NCI-H1436 treated with DMSO at 0.1 percent for 48 hours (cell line): ENCODE measurements around the gene PROSER2.
"Not testable (repeated sequence)": the region's sequence is repeated elsewhere in the genome, so short reads cannot be mapped to it uniquely, and the experiment has no call there.

ENCODE experiments used
- DNase-seq: peaks from one replicate; lab custom pipeline; 2025; lab: John Stamatoyannopoulos, UW

The PROSER2 gene

GRCh38 chr10:11885437-11886137, 62.4 kb downstream of the PROSER2 start:
- no peak for DNase-seq

DNA sequence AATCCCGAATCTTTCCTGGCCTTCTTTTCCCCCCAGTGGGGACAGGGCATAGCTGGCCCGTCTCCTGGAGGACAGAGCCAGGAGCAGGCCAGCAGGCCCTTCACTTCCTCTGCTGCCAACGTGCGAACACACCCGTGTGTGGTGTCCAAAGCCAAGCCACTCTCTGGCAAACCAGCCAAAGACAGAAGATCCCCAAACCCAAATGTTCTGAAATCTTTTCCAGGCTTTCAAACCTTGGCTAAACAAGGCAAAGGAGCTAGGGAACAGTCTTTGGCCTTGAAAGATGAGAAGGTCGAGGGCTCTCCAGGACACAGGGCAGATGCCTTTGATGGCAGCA, 63.0 kb downstream of the PROSER2 start:
- no peak for DNase-seq

- no peak for DNase-seq
Observed at GRCh38 chr10:11886851-11887250, 63.7 kb downstream of the PROSER2 start.

DNA sequence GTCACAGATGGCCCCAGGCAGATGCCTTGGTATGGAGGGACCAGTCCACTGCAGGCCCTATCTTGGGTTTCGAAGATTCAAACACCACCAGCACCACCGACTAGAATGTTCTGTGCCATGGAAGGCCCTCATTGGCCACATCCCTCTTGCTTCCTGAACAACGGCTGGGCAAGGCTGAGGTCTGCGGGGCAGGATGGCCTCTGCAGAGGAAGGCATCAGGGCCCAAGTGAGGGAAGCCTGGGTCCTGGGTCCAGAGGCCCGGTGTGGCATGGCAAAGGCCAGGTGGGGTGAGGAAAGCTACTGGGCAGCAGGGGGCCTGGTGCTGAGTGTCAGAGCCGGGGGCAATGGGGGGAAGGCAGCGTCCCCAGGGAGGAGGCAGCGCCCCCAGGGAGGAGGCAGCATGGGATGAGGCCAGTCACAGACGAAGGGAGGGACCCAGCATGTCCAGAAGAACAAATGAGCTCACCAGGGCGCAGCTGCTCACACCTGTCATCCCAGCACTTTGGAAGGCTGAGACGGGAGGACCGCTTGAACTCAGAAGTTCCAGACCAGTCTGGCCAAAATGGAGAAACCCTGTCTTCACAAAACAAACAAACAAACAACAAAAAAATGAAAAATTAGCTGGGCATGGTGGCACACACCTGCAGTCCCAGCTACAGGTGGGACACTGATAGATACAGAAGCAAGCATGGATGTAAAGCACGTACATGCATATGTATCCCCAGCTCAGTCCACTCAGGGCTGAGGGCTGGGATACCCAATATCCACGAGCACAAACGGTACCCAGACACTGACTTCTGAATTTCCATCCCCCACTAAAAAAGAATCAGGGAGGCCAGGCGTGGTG, 64.4 kb downstream of the PROSER2 start:
- no peak for DNase-seq

DNA sequence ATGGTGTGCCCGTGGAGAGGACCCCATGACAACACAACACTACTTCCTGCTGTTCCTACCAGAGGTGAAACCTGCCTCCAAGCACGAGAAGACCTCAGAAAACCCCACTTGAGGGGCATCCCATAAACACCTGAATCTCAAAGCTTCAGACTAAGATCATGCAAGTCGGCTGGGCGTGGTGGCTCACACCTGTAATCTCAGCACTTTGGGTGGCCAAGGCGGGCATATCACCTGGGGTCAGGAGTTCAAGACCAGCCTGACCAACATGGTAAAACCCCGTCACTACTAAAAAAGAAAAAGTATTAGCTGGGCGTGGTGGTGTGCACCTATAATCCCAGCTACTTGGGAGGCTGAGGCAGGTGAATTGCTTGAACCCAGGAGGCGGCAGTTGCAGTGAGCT, 66.1 kb downstream of the PROSER2 start:
- DNase-seq: not testable (repeated sequence)

GRCh38 chr10:11891776-11892486, 68.8 kb downstream of the PROSER2 start:
- no peak for DNase-seq

DNA sequence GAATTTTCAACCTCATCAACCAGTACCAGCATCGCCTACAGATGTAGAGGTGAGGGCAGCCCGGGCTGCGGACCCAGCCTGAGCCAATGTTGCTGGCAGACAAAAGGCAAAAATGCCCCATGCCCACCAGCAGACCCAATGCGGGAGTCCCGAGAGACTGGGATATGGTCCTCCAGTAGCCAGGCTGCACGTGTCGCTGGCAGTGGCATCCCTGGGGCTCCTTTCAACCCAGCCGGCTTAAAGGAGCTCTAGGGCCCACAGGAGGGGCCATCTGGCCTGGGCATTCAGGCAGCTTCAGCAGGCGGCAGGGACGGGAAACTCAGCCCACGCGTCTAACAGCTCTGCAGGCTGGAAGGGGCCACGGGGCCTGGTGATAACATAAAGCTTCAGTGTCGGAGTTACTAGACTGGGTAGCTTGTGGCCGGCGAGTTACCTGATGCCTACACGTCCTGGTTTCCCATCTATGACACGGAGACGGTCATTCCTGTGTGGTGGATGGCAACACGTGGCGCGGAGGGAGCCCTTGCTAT, 70.7 kb downstream of the PROSER2 start:
- no peak for DNase-seq

- DNase-seq: no peak
Observed at GRCh38 chr10:11894381-11895107, 71.4 kb downstream of the PROSER2 start.

GRCh38 chr10:11895108-11895466, 71.9 kb downstream of the PROSER2 start:
- DNase-seq: no peak

- DNase-seq: no peak
Observed at GRCh38 chr10:11895598-11895997, 72.4 kb downstream of the PROSER2 start.

DNA sequence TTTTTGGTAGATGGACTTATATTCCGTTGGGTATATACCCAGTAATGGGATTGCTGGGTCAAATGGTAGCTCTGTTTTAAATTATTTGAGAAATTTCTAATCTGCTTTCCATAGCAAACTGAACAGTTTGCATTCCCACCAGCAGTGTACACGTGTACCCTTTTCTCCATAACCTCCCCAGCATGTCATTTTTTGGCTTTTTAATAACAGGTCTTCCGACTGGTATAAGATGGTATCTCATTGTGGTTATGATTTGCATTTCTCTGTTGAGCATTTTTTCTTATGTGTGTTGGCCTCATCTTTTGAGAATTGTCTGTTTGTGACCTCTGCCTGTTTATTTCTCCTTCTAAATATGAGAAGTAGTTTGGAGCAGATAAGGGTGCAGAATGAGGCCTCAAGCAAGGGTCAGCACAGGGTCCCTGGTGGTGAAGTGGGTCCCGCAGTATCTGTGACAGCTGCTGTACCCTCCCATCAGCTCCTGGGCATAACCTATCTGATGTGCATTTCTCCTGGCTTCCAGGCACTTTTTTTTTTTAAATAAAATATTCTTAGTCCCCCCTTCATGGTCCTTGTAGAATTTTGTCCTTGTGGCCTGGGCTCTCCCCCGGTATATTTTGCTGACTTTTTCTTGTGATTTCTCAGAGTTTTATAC, 73.5 kb downstream of the PROSER2 start:
- no peak for DNase-seq

GRCh38 chr10:11898033-11898371, 74.8 kb downstream of the PROSER2 start:
- DNase-seq: no peak

DNA sequence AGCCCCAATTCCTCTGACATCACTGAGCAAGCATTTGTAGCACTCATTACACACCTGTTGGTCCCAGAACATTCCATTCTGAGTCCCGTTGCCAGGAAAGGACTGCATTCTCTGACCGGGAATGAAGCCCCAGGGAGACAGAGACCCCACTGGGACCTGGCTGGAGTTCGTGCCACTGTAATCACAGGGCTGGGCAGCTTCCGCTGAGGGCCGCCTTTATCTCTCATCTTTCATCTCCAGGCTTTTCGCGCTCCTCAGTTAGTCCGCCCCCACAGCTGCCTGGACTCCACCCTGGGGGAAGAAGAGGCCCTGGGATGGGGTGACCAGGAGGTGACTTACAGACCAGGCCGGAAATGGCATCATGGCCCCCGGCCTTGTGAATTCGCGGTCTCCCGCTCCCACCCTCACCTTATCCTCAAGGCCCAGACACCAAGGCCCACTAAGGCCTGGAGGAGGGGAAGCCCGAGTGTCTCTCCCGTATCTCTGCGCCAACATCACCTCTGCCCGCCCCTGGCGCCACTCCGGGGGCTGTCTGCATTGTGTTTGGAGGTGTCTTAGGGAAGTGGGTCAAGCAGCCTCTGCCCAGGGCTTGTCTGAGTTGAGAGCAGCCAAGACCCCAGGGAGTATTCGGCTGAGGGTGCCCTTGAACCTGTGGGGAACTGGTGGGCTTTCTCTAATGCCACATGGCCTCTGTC, 75.4 kb downstream of the PROSER2 start:
- DNase-seq: no peak

DNA sequence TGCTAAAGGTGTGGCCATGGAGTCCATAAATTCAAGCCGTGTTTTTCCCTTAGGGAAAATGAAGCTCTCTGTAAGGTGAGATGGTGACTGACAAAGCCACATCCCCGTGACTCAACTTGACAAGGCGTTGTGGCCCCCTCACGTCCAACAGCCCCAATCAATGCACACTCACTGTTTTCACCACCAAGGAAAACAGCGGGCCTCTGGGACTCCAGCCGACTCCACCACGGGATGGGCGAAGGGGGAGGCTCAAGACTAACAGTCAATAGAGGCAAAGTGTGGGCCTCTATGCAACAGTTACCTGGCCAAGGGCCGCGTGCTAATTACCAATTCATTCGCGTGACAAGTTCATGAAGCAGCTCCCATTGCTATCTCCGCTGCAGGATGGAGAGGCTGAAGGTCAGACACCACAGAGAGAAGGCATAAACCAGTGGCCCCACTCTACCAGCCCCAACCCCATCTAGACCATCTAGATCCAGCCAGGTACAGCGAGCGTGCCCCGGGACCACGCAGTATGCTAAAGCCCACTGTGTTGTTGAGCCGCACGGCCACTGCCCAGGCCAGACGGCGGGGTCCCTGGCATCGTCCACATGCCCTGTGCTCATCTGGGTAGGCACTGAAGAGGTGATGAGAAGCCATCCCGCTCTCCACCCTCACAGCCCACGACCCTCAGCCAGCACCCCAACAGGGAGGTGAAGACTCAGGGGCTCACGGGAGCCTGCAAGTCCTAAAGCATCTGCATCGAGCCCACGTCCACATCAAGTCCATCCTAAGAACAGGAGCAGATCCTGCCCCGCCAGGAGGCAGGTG, 76.1 kb downstream of the PROSER2 start:
- DNase-seq: no peak

- no peak for DNase-seq
Observed at GRCh38 chr10:11901036-11901301, 77.8 kb downstream of the PROSER2 start.

GRCh38 chr10:11901454-11901832, 78.3 kb downstream of the PROSER2 start:
- DNase-seq: no peak

DNA sequence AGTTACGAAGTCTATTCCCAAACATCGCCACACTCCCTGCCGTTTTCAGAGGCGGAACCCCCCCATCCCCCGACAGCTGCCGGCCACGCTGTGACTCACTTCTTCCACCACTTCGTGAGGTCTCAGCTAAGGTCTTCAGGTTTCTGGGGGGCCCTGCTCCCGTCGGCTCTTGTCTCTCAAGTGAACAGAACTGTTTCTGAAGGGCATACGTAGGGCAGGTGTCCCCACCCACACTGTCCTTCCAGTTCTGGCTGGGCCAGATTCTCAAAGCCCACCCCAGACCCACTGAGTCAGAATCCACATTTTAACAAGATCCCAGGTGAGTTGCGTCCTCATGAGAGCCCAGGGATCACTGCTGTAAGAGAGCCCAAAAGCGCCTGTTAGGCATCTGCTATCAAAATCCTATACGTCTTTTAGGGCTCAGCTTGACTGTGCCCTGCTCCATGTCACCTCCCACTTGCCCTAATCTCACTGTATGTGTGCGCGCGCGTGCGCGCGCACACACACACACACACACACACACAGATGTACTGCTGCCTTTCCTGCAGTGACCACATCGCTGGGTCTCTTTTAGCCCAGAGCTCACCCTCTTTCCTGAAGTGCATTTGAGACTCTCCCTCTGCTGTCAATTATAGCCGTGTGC, 78.8 kb downstream of the PROSER2 start:
- DNase-seq: no peak

- no peak for DNase-seq
Observed at GRCh38 chr10:11902646-11903045, 79.5 kb downstream of the PROSER2 start.

DNA sequence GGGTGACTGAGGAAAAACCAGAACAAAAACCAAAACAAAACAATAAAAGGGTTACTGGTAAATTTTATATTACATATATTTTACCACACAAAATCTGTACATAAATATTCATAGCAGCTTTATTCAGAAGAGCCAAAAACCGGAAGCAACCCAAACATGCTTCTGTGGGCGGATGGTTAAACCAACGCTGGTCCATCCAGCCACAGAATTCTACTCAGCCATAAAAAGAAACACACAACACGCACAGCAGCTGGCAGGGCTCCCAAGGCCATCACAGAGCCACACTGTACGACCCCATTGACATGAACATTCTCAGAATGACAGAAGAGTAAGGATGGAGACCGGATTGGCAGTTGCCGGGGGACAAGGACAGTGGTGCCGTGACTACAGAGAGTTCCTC, 83.6 kb downstream of the PROSER2 start:
- no peak for DNase-seq

DNA sequence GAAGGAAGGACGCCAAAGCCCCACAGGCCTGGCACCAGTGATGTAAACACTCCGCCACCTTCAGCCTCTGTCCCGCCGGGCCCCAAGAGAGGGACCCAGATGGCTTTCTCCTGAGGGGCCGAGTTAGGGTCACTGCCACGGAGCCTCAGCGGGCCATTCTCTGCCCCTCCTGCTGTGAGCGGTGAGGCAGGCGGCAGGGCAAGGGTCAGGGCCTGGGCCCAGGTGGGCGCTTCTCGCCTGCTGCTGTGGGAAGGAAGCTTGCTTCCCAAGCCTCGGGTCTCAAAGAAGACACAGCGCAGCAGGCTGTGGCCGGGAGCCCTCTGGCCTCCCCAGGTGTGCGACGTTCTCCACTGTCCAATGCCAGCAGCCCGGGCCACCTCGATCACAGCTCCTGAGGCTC, 84.8 kb downstream of the PROSER2 start:
- DNase-seq: no peak
